Esophagus squamous epithelium (tissue), 4 donors: Measurements from ENCODE around the gene VBP1.

Experiments used
- CTCF ChIP-seq, 6 experiments: fragments of 450-650 bp in 4 of 6; fragments of 200-600 bp in 2 of 6; sonication (generic) in 2 of 6; IDR thresholded peaks; one replicate each; pipeline ENCODE4 v1.5.1; 2016 to 2019; ENCODE audit warnings: antibody characterized with exemption in 6 of 6, mild to moderate bottlenecking in 4 of 6, moderate library complexity in 4 of 6
- POLR2A ChIP-seq, 4 donors: fragments of 450-650 bp; IDR thresholded peaks; one replicate each; pipeline ENCODE4 v1.6.1; 2017; ENCODE audit warnings: antibody characterized with exemption in 4 of 4, mild to moderate bottlenecking in 4 of 4, moderate library complexity in 3 of 4

DNA sequence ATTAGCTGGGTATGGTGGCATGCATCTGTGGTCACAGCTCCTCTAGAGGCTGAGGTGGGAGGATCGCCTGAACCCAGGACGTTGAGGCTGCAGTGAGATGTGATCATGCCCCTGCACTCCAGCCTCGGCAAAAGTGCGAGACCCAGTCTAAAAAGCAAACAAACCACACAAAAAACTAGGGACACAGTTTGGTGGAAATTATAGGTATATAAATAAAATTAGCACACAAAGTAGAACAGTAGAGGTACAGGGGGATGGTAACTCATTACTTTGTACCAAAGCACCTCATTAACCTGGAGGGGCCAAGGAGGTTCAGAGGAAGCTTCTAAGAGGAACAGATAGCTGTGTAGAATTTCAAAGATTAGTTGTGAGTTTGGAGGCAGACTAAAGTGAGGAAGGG, 5.1 kb downstream of the VBP1 start:
- TF ChIP-seq CTCF (IDR thresholded peaks at IDR 0.05) (no peak), POLR2A (IDR thresholded peaks at IDR 0.05) (no peak)
